Chondrocyte (in vitro differentiated cells): ENCODE results near the gene SF3B2. TPM values are rescaled to one million over a fixed set of nuclear protein-coding genes. Genes with fewer than 3 reads are reported as not detected.

Experiments used
- DNase-seq: peaks from one replicate; pipeline ENCODE4 v3.0.0; 2021; ENCODE audit warnings: mixed read lengths, low spot score
- H3K27ac Mint-ChIP-seq: one replicate; pipeline ENCODE4 v1.8.0; 2021; ENCODE audit warnings: mild to moderate bottlenecking, moderate library complexity, mixed read lengths; ENCODE audit not compliant: unreplicated experiment
- H3K27me3 Mint-ChIP-seq: 2 replicates; pipeline ENCODE4 v1.8.0; 2021; ENCODE audit warnings: low read depth, mixed read lengths
- H3K36me3 Mint-ChIP-seq: 2 replicates; pipeline ENCODE4 v1.8.0; 2021; ENCODE audit warnings: low read depth, mixed read lengths
- H3K4me1 Mint-ChIP-seq: 2 replicates; pipeline ENCODE4 v1.8.0; 2021; ENCODE audit warnings: low read depth, mild to moderate bottlenecking, mixed read lengths
- H3K4me3 Mint-ChIP-seq: one replicate; pipeline ENCODE4 v1.8.0; 2021; ENCODE audit warnings: mild to moderate bottlenecking, moderate library complexity, mixed read lengths; ENCODE audit not compliant: unreplicated experiment
- H3K9me3 Mint-ChIP-seq: 2 replicates; pipeline ENCODE4 v1.8.0; 2021; ENCODE audit warnings: low read depth, mixed read lengths
- total RNA-seq: library from RNA; stranded (reverse); gene quantifications from 3 replicates; pipeline ENCODE4 v1.2.1, GENCODE V29; 2021
- TF ChIP-seq, protein P1 (sequence below): fragments of 200-600 bp; sonication (generic); IDR thresholded peaks from 2 replicates; pipeline ENCODE4 v1.5.0; 2021; ENCODE audit warnings: antibody characterized with exemption, mild to moderate bottlenecking, moderate library complexity

SF3B2 gene
- total RNA-seq, 1 donor from 2014 or later, result 142 TPM

DNA sequence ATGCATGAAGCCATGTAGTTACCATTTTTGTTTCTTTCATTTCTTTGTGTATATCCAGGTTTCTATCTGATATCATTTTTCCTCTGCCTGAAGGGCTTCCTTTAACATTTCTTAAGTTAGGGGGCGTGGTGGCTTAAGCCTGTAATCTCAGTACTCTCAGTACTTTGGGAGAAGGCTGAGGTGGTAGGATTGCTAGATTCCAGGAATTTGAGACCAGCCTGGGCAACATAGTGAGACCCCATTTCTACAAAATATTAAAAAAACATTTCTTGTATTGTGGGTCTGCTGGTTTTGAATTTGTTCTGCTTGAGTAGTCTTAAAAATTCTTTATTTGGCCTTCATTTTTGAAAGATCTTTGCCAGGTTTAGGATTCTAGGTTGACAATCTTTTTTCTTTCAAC is 12.4 kb downstream of the SF3B2 start:
- Mint-ChIP-seq H3K9me3 (no peaks in the 10 kb centered on the region), H3K4me3 (no peak overlapping the region), H3K4me1 (peaks cover 18% of the 10 kb centered on the region), H3K27ac (no peak overlapping the region), H3K27me3 (no peaks in the 10 kb centered on the region), H3K36me3 (peaks cover 61% of the 10 kb centered on the region)
- DNase-seq, result no peak
- TF ChIP-seq, protein P1, sequence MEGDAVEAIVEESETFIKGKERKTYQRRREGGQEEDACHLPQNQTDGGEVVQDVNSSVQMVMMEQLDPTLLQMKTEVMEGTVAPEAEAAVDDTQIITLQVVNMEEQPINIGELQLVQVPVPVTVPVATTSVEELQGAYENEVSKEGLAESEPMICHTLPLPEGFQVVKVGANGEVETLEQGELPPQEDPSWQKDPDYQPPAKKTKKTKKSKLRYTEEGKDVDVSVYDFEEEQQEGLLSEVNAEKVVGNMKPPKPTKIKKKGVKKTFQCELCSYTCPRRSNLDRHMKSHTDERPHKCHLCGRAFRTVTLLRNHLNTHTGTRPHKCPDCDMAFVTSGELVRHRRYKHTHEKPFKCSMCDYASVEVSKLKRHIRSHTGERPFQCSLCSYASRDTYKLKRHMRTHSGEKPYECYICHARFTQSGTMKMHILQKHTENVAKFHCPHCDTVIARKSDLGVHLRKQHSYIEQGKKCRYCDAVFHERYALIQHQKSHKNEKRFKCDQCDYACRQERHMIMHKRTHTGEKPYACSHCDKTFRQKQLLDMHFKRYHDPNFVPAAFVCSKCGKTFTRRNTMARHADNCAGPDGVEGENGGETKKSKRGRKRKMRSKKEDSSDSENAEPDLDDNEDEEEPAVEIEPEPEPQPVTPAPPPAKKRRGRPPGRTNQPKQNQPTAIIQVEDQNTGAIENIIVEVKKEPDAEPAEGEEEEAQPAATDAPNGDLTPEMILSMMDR, result no peak

DNA sequence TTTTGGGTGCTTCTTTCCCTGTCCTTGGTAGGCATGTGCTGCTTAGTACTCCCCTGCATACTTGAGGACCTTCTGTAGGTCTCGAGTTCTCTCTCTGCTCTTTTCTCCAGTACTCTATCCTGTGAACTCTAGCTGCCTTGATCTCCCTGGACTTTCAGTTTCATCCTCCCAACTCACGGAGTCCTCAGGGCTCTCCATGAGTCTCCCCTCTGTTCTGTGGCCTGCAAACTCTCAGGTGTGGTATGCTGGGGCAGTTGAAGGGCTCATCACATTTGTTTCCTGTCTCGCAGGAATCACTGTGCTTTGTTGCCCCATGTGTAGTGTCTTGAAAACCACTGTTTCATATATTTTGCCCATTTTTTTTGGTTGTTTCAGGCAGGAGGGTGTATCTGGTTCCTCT is 14.6 kb downstream of the SF3B2 start:
- Mint-ChIP-seq H3K27ac (peak overlapping the region; percentile 60), H3K4me1 (peaks cover 26% of the 10 kb centered on the region), H3K9me3 (no peaks in the 10 kb centered on the region), H3K4me3 (no peak overlapping the region), H3K36me3 (peaks cover 47% of the 10 kb centered on the region), H3K27me3 (no peaks in the 10 kb centered on the region)
- DNase-seq, result no peak
- TF ChIP-seq, protein P1, result no peak

DNA sequence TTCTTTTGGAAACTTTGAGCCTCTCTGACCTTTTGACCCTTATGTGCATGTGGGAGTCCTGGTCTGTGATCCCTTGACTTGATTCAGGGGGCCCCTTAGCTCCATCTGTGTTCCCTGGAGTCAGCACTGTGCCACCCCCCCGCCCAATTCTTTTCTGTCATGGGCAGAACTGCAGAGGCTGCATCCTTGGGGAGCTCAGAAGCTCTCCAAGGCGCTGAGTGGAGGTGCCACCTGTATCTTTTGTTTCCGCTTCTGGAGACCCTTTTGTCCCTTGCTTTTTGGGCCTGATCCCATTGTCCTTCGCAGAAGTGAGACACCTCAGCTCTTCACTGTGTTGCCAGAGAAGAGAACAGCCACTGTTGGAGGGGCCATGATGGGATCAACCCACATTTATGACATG is 15.5 kb downstream of the SF3B2 start:
- DNase-seq, result no peak
- Mint-ChIP-seq H3K4me3 (no peak overlapping the region), H3K9me3 (no peaks in the 10 kb centered on the region), H3K27me3 (no peaks in the 10 kb centered on the region), H3K4me1 (peaks cover 35% of the 10 kb centered on the region), H3K27ac (no peak overlapping the region), H3K36me3 (peaks cover 45% of the 10 kb centered on the region)
- TF ChIP-seq, protein P1, result no peak

GRCh38 chr11:66068154-66068821 is 16.1 kb downstream of the SF3B2 start:
- Mint-ChIP-seq H3K36me3 (peaks cover 38% of the 10 kb centered on the region), H3K4me1 (peaks cover 41% of the 10 kb centered on the region), H3K27ac (peak overlapping the region; percentile 92), H3K27me3 (no peaks in the 10 kb centered on the region), H3K4me3 (no peak overlapping the region), H3K9me3 (no peaks in the 10 kb centered on the region)
- no peak for DNase-seq
- TF ChIP-seq, protein P1, result peak; percentile 92

DNA sequence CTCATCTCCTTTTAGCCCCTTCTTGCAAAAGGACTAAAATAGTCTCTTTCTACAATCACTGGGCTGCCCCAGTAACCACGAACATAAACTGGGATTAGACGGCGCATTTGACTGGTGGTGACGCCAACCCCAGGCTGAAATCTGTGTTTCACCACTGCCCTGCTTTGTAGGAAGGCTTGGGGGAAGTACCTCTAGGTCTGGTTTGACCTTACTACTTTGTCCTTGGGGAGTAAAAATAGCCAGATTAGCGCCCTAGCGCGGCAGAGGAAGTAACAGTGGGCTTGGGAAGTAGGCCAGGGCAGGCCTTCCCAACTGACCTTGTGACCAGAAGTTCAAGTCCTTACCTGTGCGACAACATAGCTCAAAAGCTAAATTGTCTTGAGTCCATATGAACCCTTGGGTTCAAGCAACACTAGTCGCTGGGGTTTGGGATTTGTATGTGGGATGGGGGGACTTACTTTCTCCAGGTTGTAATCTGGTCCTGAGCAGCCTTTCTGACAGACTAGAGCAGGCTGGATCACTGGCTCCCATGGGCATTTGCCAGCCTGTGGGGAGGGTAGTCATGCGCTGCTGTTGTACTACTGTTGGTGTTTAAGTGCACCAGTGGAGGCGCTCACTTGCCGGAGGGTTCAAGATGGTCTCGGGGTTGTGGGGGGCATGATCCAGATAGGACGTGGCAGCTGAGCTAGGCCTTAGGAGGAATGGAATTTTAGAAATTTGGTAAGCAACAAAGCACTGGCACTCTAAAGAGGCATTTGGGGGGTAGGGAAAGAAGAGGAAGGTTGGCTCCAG is 17.0 kb downstream of the SF3B2 start:
- Mint-ChIP-seq H3K36me3 (peaks cover 31% of the 10 kb centered on the region), H3K9me3 (no peaks in the 10 kb centered on the region), H3K27me3 (no peaks in the 10 kb centered on the region), H3K4me3 (peak overlapping the region; percentile 72), H3K27ac (peak overlapping the region; percentile 92), H3K4me1 (peaks cover 41% of the 10 kb centered on the region)
- TF ChIP-seq, protein P1, result peak; percentile 69
- DNase-seq, result no peak
